22Rv1 (cell line): ENCODE results near the gene DNAH3.

Source experiments
- ZFX ChIP-seq: fragments of 450-650 bp; IDR thresholded peaks from 2 replicates; pipeline ENCODE4 v1.6.1; 2017; ENCODE audit warnings: antibody characterized with exemption, borderline replicate concordance
- TF ChIP-seq, protein P1 (sequence below): fragments of 450-650 bp; IDR thresholded peaks from 2 replicates; pipeline ENCODE4 v1.5.1; 2017; ENCODE audit warnings: mild to moderate bottlenecking

DNA sequence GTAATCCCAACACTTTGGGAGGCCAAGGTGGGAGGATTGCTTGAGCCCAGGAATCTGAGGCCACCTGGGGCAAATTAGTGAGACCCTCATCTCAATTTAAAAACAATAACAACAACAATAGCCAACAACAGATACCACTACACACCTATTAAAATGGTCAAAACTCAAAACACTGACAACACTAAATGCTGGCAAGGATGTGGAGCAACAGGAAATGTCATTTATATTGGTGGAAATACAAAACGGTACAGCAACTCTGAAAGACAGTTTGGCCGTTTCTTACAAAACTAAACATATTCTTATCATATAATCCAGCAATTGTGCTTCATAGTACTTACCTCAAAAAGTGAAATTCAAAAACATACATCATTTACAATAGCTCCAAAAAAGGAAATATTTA is 57.7 kb downstream of the DNAH3 start:
- TF ChIP-seq, protein P1, sequence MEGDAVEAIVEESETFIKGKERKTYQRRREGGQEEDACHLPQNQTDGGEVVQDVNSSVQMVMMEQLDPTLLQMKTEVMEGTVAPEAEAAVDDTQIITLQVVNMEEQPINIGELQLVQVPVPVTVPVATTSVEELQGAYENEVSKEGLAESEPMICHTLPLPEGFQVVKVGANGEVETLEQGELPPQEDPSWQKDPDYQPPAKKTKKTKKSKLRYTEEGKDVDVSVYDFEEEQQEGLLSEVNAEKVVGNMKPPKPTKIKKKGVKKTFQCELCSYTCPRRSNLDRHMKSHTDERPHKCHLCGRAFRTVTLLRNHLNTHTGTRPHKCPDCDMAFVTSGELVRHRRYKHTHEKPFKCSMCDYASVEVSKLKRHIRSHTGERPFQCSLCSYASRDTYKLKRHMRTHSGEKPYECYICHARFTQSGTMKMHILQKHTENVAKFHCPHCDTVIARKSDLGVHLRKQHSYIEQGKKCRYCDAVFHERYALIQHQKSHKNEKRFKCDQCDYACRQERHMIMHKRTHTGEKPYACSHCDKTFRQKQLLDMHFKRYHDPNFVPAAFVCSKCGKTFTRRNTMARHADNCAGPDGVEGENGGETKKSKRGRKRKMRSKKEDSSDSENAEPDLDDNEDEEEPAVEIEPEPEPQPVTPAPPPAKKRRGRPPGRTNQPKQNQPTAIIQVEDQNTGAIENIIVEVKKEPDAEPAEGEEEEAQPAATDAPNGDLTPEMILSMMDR: no peak
- TF ChIP-seq ZFX: no peak
